Right atrium auricular region (tissue), 2 donors: ENCODE results near the gene TRIM56. TPM values are rescaled to one million over a fixed set of nuclear protein-coding genes. Genes with fewer than 3 reads are reported as not detected.
"Not testable (repeated sequence)": the region's sequence is repeated elsewhere in the genome, so short reads cannot be mapped to it uniquely, and the experiment has no call there.

Experiments used
- DNase-seq: peaks from one replicate; pipeline ENCODE4 v3.0.0-alpha.2; 2019; ENCODE audit warnings: low spot score
- H3K27ac ChIP-seq, 2 donors: fragments of 200-600 bp; sonication (generic); 1 replicate in 1 of 2; 2 replicates in 1 of 2; pipeline ENCODE4 v1.5.1; 2016 to 2019
- H3K27me3 ChIP-seq, 2 donors: fragments of 200-600 bp; sonication (generic); one replicate each; pipeline versions ENCODE4 v1.5.1 to v1.6.0; 2017 to 2019
- H3K36me3 ChIP-seq: fragments of 200-600 bp; sonication (generic); one replicate; pipeline ENCODE4 v1.5.1; 2016
- H3K4me1 ChIP-seq, 2 donors: fragments of 200-600 bp; sonication (generic); one replicate each; pipeline versions ENCODE4 v1.5.1 to v1.6.0; 2017 to 2019
- H3K4me3 ChIP-seq, 2 donors: fragments of 200-600 bp; sonication (generic); 1 replicate in 1 of 2; 2 replicates in 1 of 2; pipeline ENCODE4 v1.5.1; 2017 to 2019; ENCODE audit warnings: mild to moderate bottlenecking in 1 of 2, moderate library complexity in 1 of 2
- H3K9me3 ChIP-seq, 2 donors: fragments of 200-600 bp; sonication (generic); one replicate each; pipeline ENCODE4 v1.5.1; 2019
- CTCF ChIP-seq, 2 donors: fragments of 200-600 bp; sonication (generic); IDR thresholded peaks; one replicate each; pipeline ENCODE4 v1.5.1; 2019; ENCODE audit warnings: antibody characterized with exemption in 2 of 2
- total RNA-seq, 2 donors: library from RNA; depleted of rRNA; stranded (reverse); fragments of >200 nt; gene quantifications; one replicate each; pipeline ENCODE4 v1.1.0, GENCODE V29; 2016

The TRIM56 gene
- total RNA-seq, 2 donors from 2014 or later = 10.2 to 15.2 TPM

- DNase-seq = no peak
- Histone ChIP-seq H3K27ac (peak overlapping the region; percentile 40 to 46), H3K4me1 (peaks cover 0 to 35% of the 10 kb centered on the region in 2 donors), H3K9me3 (no peaks in the 10 kb centered on the region), H3K27me3 (no peaks in the 10 kb centered on the region), H3K36me3 (no peaks in the 10 kb centered on the region), H3K4me3 (no peak overlapping the region)
- TF ChIP-seq CTCF (IDR thresholded peaks at IDR 0.05) = no peak
These were observed 23.7 kb downstream of the TRIM56 start for GRCh38 chr7:101108961-101109360.

DNA sequence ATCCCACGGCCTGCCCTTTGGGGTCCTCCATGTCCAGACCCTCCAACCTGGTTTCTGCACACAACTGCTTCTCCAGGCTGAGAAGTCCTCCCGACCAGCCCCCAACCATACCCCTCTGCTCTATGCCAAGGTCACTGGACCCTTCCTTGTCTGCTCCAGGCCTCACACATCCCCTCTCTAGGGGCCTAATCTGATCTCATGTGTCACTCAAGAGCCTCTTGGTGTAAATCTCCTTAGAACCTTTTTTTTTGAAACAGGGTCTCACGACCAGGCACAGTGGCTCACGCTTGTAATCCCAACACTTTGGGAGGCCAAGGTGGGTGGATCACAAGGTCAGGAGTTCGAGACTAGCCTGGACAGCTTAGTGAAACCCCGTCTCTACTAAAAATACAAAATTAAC is 24.1 kb downstream of the TRIM56 start:
- H3K4me1 ChIP-seq = peaks cover 0 to 32% of the 10 kb centered on the region in 2 donors

DNA sequence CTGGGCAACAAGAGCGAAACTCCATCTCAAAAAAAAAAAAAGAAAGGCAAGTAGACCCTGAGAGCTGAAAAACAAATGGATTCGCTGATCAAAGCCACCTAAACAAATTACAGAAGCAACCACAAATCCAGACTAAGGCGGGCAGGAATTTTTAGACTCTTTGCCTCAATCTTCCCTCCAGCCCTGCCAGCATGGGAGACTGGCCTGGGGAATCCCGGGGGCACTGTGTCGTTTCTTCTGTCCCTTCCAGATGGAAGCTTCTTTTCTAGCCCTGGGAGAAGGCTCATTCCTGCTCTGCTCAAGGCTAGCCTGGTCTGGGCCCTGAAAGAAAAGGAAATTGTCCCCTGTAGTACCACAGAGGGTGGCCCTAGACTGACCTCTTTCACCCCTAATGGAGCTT is 26.0 kb downstream of the TRIM56 start:
- TF ChIP-seq CTCF (IDR thresholded peaks at IDR 0.05) = no peak
- Histone ChIP-seq H3K4me1 (peaks cover 0 to 32% of the 10 kb centered on the region in 2 donors), H3K36me3 (no peaks in the 10 kb centered on the region), H3K27ac (peak overlapping the region; percentile 74 to 78), H3K27me3 (no peaks in the 10 kb centered on the region), H3K9me3 (no peaks in the 10 kb centered on the region), H3K4me3 (no peak overlapping the region)
- no peak for DNase-seq

More for the DNA sequence above, 24.1 kb downstream of the TRIM56 start:
- Histone ChIP-seq H3K9me3 (no peaks in the 10 kb centered on the region), H3K27me3 (no peaks in the 10 kb centered on the region), H3K4me3 (no peak overlapping the region), H3K36me3 (no peaks in the 10 kb centered on the region), H3K27ac (peak overlapping the region in 1 of 2 donors; percentile 46)
- no peak for DNase-seq
- TF ChIP-seq CTCF (IDR thresholded peaks at IDR 0.05) = no peak

DNA sequence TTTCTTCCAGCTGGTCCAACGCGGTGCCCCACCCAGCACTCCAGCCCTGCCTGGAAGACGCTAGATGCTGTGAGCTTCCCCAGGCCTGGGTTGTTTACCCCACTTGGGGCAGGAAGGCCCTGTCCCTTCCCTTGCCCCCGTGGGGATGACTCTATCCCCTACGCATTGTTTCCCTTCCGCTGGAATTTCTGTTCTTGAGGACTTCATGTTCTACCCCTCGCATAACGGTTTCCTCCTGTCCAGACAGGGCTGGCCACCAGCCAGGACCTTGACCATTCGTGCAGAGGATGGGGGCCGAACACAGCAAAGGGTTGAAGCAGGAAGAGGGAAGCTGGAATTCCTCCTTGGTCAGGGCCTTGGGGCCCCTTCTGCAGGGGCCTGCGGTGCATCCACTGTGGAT is 27.0 kb downstream of the TRIM56 start:
- peak overlapping the region; percentile 74 to 78 for H3K27ac ChIP-seq
- TF ChIP-seq CTCF (IDR thresholded peaks at IDR 0.05) = no peak
- H3K4me3 ChIP-seq = no peak overlapping the region
- DNase-seq = peak; percentile 67
- H3K27me3 ChIP-seq = no peaks in the 10 kb centered on the region
- H3K9me3 ChIP-seq = no peaks in the 10 kb centered on the region
- no peaks in the 10 kb centered on the region for H3K36me3 ChIP-seq
- H3K4me1 ChIP-seq = peaks cover 0 to 34% of the 10 kb centered on the region in 2 donors

- Histone ChIP-seq H3K4me1 (peaks cover 0 to 39% of the 10 kb centered on the region in 2 donors), H3K27ac (peak overlapping the region; percentile 71 to 74)
- not testable (repeated sequence) for H3K4me3 ChIP-seq, H3K9me3 ChIP-seq, H3K36me3 ChIP-seq, DNase-seq, H3K27me3 ChIP-seq
These were observed 27.9 kb downstream of the TRIM56 start for GRCh38 chr7:101113140-101113539.

DNA sequence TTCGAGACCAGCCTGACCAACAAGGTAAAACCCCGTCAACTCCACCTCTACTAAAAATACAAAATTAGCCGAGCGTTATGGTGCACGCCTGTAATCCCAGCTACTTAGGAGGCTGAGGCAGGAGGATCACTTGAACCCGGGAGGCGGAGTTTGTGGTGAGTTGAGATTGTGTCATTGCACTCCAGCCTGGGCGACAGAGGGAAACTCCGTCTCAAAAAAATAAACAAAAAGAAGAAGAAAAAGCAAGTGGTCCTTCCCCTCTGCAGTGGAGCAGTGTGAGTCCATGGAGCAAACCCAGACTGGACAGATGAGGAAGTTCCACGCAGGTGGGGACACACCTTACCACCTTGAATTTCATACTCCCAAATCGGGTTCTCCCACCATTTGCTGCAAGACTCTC is 28.6 kb downstream of the TRIM56 start:
- Histone ChIP-seq H3K4me1 (peaks cover 0 to 38% of the 10 kb centered on the region in 2 donors), H3K27me3 (no peaks in the 10 kb centered on the region), H3K4me3 (no peak overlapping the region), H3K9me3 (no peaks in the 10 kb centered on the region), H3K27ac (no peak overlapping the region), H3K36me3 (no peaks in the 10 kb centered on the region)
- DNase-seq = no peak
- TF ChIP-seq CTCF (IDR thresholded peaks at IDR 0.05) = no peak
